GM23338 (cell line): ENCODE measurements around the gene ZNF609. TPM values are rescaled to one million over a fixed set of nuclear protein-coding genes. Genes with fewer than 3 reads are reported as not detected.
A peak's percentile ranks its signal among the peaks of the same experiment; 100 is the strongest.

Experiments
- ATAC-seq: fragments of 200-7000 bp; cut with Tn5 transposase; 3 replicates; pipeline ENCODE4 v1.9.1; 2020
- DNase-seq: peaks from one replicate; pipeline ENCODE4 v3.0.0-alpha.2; 2015; ENCODE audit warnings: low spot score
- H2AFZ ChIP-seq: fragments of 200-600 bp; sonication (generic); 2 replicates; pipeline ENCODE4 v1.8.0; 2016; ENCODE audit warnings: antibody characterized with exemption, mild to moderate bottlenecking, moderate library complexity
- H3F3A ChIP-seq: fragments of 200-600 bp; sonication (generic); replicated peaks from 2 replicates; pipeline ENCODE4 v1.8.0; 2017; ENCODE audit warnings: antibody characterized with exemption, mixed run types, low read depth
- H3K27ac ChIP-seq: fragments of 200-600 bp; sonication (generic); 2 replicates; pipeline ENCODE4 v1.6.1; 2016; ENCODE audit warnings: low read depth
- H3K27me3 ChIP-seq: fragments of 200-600 bp; sonication (generic); 2 replicates; pipeline ENCODE4 v1.8.0; 2016; ENCODE audit warnings: mild to moderate bottlenecking, mixed run types, moderate library complexity; ENCODE audit not compliant: insufficient read depth
- H3K36me3 ChIP-seq: fragments of 200-600 bp; sonication (generic); 2 replicates; pipeline ENCODE4 v1.8.0; 2016; ENCODE audit warnings: mild to moderate bottlenecking; ENCODE audit not compliant: insufficient read depth
- H3K4me1 ChIP-seq: fragments of 200-600 bp; sonication (generic); 2 replicates; pipeline ENCODE4 v1.8.0; 2016; ENCODE audit warnings: mild to moderate bottlenecking, moderate library complexity; ENCODE audit not compliant: insufficient read depth
- H3K4me2 ChIP-seq: fragments of 200-600 bp; sonication (generic); 2 replicates; pipeline ENCODE4 v1.7.1; 2017; ENCODE audit warnings: mixed run types
- H3K4me3 ChIP-seq: fragments of 200-600 bp; sonication (generic); 2 replicates; pipeline ENCODE4 v1.6.1; 2016; ENCODE audit warnings: mixed run types
- H3K79me2 ChIP-seq: fragments of 200-600 bp; sonication (generic); replicated peaks from 2 replicates; pipeline ENCODE4 v1.8.0; 2017; ENCODE audit warnings: mild to moderate bottlenecking; ENCODE audit not compliant: insufficient read depth
- H3K9me2 ChIP-seq: fragments of 200-600 bp; sonication (generic); 2 replicates; pipeline ENCODE4 v1.8.0; 2017; ENCODE audit not compliant: insufficient read depth
- H4K20me1 ChIP-seq: fragments of 200-600 bp; sonication (generic); replicated peaks from 2 replicates; pipeline ENCODE4 v1.8.0; 2017; ENCODE audit warnings: mild to moderate bottlenecking; ENCODE audit not compliant: insufficient read depth
- H3K27ac Mint-ChIP-seq: 2 replicates; pipeline ENCODE4 v1.8.0; 2020; ENCODE audit warnings: inconsistent platforms, mild to moderate bottlenecking, moderate library complexity, mixed read lengths
- H3K27me3 Mint-ChIP-seq: 3 replicates; pipeline ENCODE4 v1.8.0; 2022; ENCODE audit warnings: low read depth, mild to moderate bottlenecking, moderate library complexity, mixed read lengths, inconsistent platforms; ENCODE audit not compliant: insufficient read depth, poor library complexity
- H3K36me3 Mint-ChIP-seq: 3 replicates; pipeline ENCODE4 v1.8.0; 2021; ENCODE audit warnings: low read depth, mild to moderate bottlenecking, inconsistent platforms, moderate library complexity, mixed read lengths
- H3K4me1 Mint-ChIP-seq: 3 replicates; pipeline ENCODE4 v1.8.0; 2020; ENCODE audit warnings: mild to moderate bottlenecking, inconsistent platforms, mixed read lengths
- H3K4me3 Mint-ChIP-seq: 3 replicates; pipeline ENCODE4 v1.8.0; 2021; ENCODE audit warnings: moderate library complexity, mild to moderate bottlenecking, inconsistent platforms, mixed read lengths
- H3K9me3 Mint-ChIP-seq: 3 replicates; pipeline ENCODE4 v1.8.0; 2020; ENCODE audit warnings: moderate library complexity, mild to moderate bottlenecking, inconsistent platforms, mixed read lengths
- CREB1 ChIP-seq: fragments of 250-450 bp; sonication (Bioruptor Pico); IDR thresholded peaks from 2 replicates; pipeline ENCODE4 v1.5.0; 2020; ENCODE audit warnings: low read depth, mild to moderate bottlenecking, moderate library complexity
- CTCF ChIP-seq, 2 experiments: fragments of 200-600 bp in 1 of 2; sonication (generic) in 1 of 2; conservative IDR thresholded peaks; 2 replicates each; pipeline versions ENCODE4 v1.5.1 to v1.6.1; 2016 to 2017; ENCODE audit warnings: antibody characterized with exemption in 2 of 2, low read depth in 2 of 2, mild to moderate bottlenecking in 2 of 2, moderate library complexity in 1 of 2
- ETS1 ChIP-seq: IDR thresholded peaks from 2 replicates; pipeline ENCODE4 v1.6.1; 2016; ENCODE audit warnings: antibody characterized with exemption
- EZH2phosphoT487 ChIP-seq: fragments of 200-600 bp; sonication (generic); IDR thresholded peaks from one replicate; pipeline ENCODE4 v1.8.1; 2018; ENCODE audit warnings: antibody characterized with exemption; ENCODE audit not compliant: unreplicated experiment
- JUNB ChIP-seq: IDR thresholded peaks from one replicate; pipeline ENCODE4 v1.6.1; 2016; ENCODE audit warnings: antibody characterized with exemption; ENCODE audit not compliant: unreplicated experiment
- POLR2AphosphoS5 ChIP-seq: IDR thresholded peaks from 2 replicates; pipeline ENCODE4 v1.6.1; 2016; ENCODE audit warnings: antibody characterized with exemption, low read depth
- REST ChIP-seq: IDR thresholded peaks from one replicate; pipeline ENCODE4 v1.6.1; 2018; ENCODE audit warnings: antibody characterized with exemption; ENCODE audit not compliant: unreplicated experiment
- STAT1 ChIP-seq: IDR thresholded peaks from one replicate; pipeline ENCODE4 v1.6.1; 2016; ENCODE audit warnings: antibody characterized with exemption; ENCODE audit not compliant: unreplicated experiment
- ZNF114 ChIP-seq: fragments of 250-450 bp; sonication (Bioruptor Pico); IDR thresholded peaks from 2 replicates; pipeline ENCODE4 v1.5.0; 2020; ENCODE audit warnings: mild to moderate bottlenecking, moderate library complexity
- ZNF331 ChIP-seq: fragments of 250-450 bp; sonication (Bioruptor Pico); IDR thresholded peaks from 2 replicates; pipeline ENCODE4 v1.5.0; 2020; ENCODE audit warnings: low read depth, mild to moderate bottlenecking, moderate library complexity
- polyA plus RNA-seq: library from polyadenylated mRNA; unstranded; fragments of >200 nt; fragmentation: Nextera tagmentation; extraction: Ambion mirVana; gene quantifications from 2 replicates; pipeline ENCODE4 v1.2.1, GENCODE V29; 2016
- total RNA-seq: library from RNA; depleted of rRNA; stranded (reverse); fragments of >200 nt; shearing (Covaris generic); gene quantifications from 2 replicates; pipeline ENCODE4 v1.2.3, GENCODE V29; 2014

The ZNF609 gene
- total and polyA plus RNA-seq, 2 experiments from 2014 or later: 26.4 to 40.2 TPM

GRCh38 chr15:64599716-64600115, 139.3 kb downstream of the ZNF609 start:
- peaks cover 38% of the 10 kb centered on the region for H4K20me1 ChIP-seq

More at GRCh38 chr15:64599716-64600115, 139.3 kb downstream of the ZNF609 start:
- Mint-ChIP-seq H3K36me3 (no peaks in the 10 kb centered on the region), H3K4me1 (peaks cover 42% of the 10 kb centered on the region), H3K4me3 (no peak overlapping the region), H3K9me3 (no peaks in the 10 kb centered on the region), H3K27ac (peak overlapping the region; percentile 18; the same call in 1 of the 2 replicates), H3K27me3 (peaks cover 4% of the 10 kb centered on the region)
- no peak for TF ChIP-seq STAT1
- TF ChIP-seq ZNF331 (CRISPR knock-in tag): no peak
- no peak for TF ChIP-seq CREB1 (CRISPR knock-in tag)
- TF ChIP-seq CTCF (conservative IDR thresholded peaks at IDR 0.05; ENCODE audit: low read depth in 2 of 2): no peak
- TF ChIP-seq POLR2AphosphoS5: no peak
- TF ChIP-seq REST: no peak
- no peak for TF ChIP-seq JUNB
- no peak for TF ChIP-seq ETS1
- TF ChIP-seq EZH2phosphoT487: no peak
- no peak for TF ChIP-seq ZNF114
- Histone ChIP-seq H3K27me3 (no peaks in the 10 kb centered on the region), H3K4me1 (peaks cover 17% of the 10 kb centered on the region), H3K4me3 (no peak overlapping the region), H3K36me3 (no peaks in the 10 kb centered on the region), H3K79me2 (peaks cover 88% of the 10 kb centered on the region), H3K4me2 (no peak overlapping the region), H3K9me2 (no peaks in the 10 kb centered on the region), H3K27ac (no peak overlapping the region), H2AFZ (no peak overlapping the region), H3F3A (no peaks in the 10 kb centered on the region; the same call in 1 of the 2 replicates)
- ATAC-seq (no peak), DNase-seq (no peak)
